GM21576 (cell line): Measurements from ENCODE around the gene PGGHG.

Source experiments
- ATAC-seq: cut with Tn5 transposase; IDR thresholded peaks from one replicate; pipeline ENCODE4 v1.9.1; 2021; ENCODE audit warnings: mild to moderate bottlenecking, moderate library complexity; ENCODE audit not compliant: unreplicated experiment

Gene PGGHG

DNA sequence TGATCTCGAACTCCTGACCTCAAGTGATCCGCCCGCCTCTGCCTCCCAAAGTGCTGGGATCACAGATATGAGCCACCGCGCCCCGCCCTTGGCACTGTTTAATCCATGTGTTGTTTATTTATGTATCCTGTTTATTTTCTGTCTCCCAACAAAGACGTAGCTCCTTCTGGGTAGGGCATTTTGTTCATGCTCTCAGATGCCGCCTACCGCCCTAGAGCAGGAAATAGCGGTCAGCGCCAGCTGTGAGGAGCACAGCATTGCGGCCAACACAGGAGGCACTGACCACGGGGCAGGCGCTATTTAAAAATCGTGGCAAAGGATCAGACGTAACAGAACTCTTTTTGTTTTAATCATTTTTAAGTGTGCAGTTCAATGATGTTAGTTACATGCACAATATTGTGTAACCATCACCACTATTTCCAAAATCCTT lies 20.2 kb upstream of the PGGHG start:
- ATAC-seq: peak; percentile 32

DNA sequence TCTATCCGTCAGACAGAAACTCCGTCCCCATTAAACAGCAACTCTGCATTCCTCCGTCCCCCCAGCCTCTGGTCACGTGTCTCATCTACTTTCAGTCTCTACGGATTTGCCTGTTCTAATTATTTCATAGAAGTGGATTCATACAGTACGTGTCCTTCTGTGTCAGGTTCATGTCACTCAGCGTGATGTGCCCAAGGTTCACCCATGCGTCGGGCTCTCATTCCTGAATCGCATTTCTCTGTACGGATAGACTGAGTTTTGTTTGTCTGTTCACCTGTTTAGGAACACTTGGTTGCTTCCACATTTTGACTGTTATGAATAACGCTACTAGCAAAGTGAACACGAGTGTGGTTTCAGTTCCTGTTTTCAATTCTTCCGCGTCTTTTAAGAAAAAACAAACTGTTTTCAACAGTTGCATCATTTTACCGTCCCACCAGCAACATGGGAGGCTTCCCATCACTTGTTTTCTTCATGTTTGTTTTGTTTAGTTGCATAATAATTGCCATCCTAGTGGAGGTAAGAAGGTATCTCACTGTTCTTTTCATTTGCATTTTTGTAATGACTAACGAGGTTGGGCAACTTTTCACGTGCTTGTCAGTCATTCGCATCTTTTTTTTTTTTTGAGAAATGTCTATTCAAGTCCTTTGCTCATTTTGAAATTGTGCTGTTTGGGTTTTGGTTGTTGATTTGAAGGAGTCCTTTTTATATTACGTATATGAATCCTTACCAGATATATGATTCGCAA lies 19.6 kb upstream of the PGGHG start:
- peak; percentile 66 for ATAC-seq

DNA sequence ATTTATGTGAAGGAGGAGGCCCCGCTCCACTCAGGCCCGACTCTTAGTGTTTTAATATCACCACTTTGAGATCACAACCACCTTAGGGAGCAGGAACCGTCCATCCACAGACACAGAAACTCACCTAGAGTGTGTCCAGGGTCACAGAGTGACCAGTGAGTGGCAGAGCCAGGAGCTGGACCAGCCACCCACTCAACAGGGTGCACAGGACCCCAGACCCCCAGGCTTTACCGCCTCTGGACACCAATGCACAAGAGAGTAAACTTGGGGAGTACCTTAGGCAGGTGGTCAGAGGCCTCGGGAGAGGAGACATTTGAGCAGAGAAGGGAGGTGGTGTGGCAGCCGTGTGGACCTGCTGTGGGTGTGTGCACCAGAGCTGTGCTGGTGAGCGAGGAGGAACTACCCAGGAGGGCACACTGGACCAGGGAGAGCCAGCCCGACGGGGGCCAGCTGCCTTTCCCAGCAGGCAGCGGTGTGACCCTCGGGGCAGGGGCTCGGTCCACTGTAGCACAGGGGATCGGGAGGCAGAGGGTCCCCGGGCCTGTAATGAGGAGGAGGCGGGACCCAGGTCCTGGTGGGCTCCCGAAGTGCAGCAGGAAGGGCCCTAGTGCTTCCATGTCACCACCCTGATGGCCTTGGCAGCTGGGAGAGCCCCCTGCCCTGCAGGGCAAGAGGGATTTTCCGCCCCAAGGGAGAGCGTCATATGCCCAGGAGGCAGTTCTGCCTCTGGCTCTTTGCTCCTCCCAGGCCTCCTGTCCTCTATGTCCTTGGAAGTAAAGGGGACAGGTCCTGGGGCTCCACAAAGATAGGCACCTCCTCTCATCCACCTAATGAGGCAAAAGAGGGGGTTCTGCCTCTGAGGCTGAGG lies 18.2 kb upstream of the PGGHG start:
- ATAC-seq: no peak

DNA sequence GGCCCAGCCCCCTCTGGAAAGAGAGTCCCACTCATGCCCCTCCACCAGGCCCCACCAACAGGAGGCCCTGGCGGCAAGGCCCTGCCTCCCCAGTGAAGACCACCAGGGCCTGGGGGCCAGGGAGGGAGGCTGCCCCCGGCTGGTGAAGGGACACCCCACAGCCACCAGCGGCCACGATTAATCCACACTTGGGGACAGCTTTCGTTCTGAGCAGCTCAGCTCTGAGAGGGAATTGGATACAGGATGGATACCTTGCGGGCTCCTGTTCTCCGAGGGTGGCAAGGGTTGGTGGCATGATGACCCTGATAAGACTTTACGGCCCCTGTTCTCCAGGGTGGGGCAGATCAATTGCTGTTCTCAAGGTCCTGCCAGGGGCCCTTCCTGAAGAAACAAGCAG lies 17.6 kb upstream of the PGGHG start:
- no peak for ATAC-seq

DNA sequence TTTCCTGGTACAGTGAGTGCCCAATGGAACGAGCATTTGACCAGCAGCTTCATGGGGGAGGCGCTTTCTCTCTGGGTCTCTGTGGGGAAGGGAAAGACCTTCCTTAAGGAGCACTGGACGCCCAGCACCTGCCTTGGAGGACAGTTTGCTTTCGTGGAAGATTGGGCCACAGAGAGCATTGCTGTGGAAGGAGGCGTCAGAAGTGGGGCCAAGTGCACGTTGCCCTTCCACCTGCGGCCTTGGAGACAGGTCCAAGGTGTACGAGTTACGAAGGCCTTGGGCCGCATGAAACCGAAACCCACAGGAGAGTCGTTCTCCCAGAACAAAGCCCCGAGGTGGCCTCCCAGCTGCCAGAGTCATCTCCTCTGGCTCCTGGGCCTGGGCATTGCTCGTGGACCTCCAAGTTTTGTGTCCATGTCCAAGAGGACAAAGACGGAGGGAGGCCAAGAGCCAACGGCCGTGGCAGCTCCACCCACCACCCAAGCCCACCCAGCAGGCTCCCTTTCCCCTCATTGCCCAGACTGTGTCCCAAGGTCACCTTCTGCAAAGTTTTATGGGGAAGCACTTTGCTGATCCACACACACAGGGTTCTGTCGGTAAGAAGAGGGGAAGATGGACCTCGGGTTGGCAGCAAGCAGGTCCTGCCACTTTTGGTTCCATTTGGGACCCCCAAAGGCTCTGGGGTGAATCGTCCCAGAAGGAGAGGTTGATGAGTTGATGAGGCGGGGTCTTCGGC lies 16.6 kb upstream of the PGGHG start:
- no peak for ATAC-seq

DNA sequence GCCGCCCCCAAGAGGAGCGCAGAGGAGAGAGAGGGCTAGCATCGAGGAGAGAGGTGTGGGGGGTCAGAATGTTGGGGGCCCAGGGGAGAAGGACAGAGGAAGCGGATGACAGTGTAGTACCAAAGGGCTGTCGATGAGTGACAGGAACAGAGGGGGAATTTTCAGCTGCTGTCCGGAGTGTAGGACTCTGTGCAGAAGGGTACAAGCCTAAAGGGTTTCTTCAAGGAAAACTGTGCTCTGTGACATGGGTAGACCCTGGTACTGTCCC lies 16.1 kb upstream of the PGGHG start:
- ATAC-seq: no peak

DNA sequence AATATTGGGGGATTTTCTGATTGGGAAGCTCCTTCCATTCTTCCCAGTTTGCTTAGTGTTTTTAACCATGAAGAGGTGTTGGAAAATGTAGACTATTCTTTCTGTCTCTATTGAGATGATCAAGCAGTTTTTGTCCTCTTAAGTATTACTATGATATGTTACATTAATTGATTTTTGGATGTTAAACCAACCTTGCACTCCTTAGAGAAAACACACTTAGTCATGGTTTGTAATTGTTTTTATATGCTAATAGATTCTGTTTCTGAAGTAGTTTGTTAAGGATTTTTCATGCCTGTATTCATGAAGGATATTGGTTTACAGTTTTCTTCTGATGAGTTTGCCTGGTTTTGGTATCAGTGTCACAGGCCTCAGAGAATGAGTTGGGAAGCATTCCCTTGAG lies 12.7 kb upstream of the PGGHG start:
- ATAC-seq: no peak

DNA sequence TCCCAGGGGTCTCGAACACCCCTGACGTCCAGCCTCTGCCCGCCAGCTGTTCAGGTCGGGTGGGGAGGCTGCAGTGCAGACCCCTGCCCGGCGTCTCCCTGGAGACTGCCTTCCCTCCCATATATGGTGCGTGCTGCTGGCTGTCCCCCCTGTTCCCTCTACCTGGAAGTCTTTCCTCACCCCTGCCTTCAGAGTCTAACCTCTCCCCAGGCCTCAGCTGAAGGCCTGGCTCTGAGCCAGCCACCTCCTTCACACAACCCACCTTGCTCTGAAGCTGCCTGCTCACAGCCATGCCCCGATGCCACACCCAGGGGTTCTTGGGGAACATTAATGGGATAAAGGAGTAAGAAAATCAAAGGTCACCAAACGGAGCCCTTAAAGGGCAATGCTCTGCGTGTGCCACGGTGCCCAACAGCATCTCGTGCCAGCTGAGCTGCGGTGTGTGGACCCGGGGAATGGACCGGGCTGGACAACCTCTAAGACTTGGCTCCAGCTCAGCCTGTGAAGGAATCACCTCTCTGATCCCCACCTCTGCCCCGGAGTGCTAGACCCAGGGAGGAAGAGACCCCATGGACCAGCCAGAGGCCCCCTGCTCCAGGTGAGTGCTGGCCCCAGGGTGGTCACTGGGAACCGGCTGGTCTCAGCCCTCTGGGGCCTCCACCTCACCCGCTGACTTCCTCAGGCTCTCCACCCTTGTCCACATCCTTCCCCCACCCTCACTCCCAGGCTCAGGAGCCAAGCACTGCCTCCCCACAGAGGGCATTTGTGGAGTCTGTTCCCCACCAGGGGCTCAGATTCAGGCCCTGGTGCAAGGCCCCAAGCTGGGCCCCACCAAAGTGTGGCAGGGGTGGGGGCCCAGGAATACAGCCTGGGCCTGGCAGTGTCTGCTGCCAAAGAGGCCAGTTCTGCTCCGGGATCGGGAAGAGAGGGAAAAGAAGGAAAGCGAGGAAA lies 10.7 kb upstream of the PGGHG start, which contains the start of gene NLRP6:
TSS of gene NLRP6 (plus strand) at position 407 of the 951 bp plus-strand sequence. CDS start at position 570, 163 bp downstream.
- ATAC-seq: no peak

DNA sequence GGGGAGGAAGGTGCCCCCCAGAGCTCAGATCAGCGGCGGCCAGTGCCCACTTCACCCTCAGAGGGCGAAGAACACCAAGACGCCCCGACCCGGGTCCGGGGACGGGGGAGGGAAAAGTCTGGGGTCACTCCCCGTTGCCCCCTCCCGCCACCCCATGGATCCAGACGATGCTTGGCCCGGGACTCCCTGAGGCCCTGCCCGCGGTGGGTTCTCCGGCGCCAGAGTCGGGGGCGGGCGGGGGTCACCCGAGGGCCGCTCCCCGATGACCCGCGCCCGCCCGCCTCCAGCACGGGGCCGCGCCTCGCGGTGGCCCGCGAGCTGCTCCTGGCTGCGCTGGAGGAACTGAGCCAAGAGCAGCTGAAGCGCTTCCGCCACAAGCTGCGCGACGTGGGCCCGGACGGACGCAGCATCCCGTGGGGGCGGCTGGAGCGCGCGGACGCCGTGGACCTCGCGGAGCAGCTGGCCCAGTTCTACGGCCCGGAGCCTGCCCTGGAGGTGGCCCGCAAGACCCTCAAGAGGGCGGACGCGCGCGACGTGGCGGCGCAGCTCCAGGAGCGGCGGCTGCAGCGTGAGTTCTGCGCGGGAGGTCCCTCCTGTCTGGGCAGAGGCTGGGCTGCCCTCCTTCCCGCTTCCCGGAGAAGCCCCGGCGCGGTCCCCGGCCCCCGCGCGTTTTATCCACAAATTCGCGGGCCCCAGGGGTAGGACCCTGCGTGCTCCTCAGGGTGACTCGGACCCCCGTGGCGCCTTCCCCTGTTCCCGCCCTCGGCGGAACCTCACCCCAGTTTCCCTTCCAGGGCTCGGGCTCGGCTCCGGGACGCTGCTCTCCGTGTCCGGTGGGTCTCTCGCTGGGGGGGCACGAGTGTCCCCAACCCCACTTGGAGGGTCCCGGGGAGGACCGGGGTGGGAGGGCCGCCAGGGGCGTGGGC lies 9.6 kb upstream of the PGGHG start:
- no peak for ATAC-seq

DNA sequence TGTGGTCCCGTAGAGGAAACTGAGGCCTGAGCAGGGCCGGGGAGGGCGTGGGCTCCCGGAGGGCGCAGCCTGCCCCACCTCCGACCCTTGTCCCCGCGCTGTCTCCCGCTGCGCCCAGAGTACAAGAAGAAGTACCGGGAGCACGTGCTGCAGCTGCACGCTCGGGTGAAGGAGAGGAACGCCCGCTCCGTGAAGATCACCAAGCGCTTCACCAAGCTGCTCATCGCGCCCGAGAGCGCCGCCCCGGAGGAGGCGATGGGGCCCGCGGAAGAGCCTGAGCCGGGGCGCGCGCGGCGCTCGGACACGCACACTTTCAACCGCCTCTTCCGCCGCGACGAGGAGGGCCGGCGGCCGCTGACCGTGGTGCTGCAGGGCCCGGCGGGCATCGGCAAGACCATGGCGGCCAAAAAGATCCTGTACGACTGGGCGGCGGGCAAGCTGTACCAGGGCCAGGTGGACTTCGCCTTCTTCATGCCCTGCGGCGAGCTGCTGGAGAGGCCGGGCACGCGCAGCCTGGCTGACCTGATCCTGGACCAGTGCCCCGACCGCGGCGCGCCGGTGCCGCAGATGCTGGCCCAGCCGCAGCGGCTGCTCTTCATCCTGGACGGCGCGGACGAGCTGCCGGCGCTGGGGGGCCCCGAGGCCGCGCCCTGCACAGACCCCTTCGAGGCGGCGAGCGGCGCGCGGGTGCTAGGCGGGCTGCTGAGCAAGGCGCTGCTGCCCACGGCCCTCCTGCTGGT lies 8.8 kb upstream of the PGGHG start:
- ATAC-seq: no peak

DNA sequence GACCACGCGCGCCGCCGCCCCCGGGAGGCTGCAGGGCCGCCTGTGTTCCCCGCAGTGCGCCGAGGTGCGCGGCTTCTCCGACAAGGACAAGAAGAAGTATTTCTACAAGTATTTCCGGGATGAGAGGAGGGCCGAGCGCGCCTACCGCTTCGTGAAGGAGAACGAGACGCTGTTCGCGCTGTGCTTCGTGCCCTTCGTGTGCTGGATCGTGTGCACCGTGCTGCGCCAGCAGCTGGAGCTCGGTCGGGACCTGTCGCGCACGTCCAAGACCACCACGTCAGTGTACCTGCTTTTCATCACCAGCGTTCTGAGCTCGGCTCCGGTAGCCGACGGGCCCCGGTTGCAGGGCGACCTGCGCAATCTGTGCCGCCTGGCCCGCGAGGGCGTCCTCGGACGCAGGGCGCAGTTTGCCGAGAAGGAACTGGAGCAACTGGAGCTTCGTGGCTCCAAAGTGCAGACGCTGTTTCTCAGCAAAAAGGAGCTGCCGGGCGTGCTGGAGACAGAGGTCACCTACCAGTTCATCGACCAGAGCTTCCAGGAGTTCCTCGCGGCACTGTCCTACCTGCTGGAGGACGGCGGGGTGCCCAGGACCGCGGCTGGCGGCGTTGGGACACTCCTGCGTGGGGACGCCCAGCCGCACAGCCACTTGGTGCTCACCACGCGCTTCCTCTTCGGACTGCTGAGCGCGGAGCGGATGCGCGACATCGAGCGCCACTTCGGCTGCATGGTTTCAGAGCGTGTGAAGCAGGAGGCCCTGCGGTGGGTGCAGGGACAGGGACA lies 8.0 kb upstream of the PGGHG start:
- no peak for ATAC-seq

DNA sequence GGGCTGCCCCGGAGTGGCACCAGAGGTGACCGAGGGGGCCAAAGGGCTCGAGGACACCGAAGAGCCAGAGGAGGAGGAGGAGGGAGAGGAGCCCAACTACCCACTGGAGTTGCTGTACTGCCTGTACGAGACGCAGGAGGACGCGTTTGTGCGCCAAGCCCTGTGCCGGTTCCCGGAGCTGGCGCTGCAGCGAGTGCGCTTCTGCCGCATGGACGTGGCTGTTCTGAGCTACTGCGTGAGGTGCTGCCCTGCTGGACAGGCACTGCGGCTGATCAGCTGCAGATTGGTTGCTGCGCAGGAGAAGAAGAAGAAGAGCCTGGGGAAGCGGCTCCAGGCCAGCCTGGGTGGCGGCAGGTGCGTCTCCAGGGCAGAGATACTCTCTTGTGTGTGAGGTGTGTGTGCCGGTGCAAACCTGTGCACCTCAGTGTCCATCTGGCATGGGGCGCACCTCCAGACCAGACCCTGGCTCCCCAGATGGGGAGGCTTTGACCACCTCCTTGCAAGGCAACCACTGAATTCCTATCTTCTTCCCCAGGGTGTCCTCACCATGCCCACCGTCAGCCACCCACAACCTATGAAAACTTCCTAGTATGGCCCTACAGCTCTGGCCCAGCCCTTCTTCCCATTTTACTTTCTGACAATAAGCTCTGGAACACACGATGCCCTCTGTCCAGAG lies 7.3 kb upstream of the PGGHG start:
- ATAC-seq: no peak

DNA sequence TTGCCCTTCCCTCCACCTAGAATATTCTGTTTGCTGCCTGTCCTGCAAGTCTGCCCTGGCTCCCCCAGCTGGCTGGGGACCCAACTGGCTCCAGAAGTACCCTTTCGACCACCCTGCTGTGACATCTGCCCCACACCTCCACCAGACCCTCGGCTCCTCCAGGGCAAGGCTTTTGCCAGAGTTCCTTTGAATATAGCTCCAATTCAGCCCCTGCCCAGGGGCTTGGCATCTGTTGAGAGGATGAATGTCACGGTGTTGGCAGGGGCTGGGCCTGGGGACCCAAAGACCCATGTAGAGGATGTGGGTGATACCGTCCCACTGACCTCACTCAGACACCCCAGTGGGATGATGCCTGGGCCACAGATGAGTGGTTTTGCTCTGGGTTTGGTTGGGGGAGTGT lies 6.8 kb upstream of the PGGHG start:
- no peak for ATAC-seq

DNA sequence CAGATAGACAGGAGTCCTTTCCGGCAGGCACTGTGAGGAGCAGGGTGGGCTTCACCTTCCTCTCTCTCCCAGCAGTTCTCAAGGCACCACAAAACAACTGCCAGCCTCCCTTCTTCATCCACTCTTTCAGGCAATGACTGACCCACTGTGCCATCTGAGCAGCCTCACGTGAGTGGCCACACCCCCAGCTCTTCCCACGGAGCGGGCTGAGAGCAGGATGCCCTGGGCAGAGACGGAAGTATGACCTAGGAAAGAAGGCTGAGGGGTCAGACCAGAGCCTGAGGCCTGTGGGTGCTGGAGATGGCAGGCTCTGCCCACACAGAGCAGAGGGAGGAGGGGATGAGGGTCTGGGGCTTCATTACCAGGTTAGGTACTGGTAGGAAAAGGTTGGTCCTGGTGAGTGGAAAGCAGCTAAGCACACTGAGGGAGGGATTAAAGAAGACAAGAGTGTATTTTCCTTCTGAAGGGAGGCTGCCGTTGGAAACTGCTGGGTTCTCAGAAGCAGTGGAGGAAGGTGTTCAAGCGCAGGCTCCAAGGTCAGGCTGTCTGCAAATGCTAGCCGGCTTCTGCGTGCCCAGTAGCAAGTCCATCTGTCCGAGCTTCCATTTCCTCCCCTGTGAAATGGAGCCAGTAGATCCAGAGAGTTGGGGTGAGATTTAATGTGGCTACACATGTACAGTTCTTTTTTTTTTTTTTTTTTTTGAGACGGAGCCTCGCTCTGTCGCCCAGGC lies 6.1 kb upstream of the PGGHG start:
- ATAC-seq: no peak

DNA sequence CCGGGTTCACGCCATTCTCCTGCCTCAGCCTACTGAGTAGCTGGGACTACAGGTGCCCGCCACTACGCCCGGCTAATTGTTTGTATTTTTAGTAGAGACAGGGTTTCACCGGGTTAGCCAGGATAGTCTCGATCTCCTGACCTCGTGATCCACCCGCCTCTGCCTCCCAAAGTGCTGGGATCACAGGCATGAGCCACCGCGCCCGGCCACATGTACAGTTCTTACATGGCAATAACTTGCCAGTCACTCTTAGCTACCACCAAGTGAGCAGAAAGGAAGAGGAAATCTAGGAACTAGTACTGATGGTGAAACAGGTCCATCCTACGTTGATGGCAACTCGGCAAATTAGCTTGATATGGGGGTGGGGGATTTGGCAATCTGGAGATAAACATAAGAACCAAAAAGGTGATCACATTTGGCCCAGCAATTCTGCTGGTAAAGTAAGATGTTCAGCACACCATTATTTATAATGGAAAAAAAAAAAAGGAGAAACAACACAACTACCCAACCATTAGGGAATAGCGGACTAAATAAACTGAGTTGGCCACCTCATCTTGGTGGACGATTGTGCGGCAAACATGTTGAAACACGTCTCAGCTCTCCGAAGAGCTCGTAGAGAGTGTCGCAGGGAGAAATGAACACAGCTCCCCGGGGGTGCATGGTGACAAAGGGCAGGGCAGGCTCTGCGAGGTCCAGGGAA lies 5.4 kb upstream of the PGGHG start:
- no peak for ATAC-seq
